CD4-positive, alpha-beta T cell (primary cell): ENCODE measurements around the gene FAM120B. TPM values are rescaled to one million over a fixed set of nuclear protein-coding genes. Genes with fewer than 3 reads are reported as not detected.
"Not testable (repeated sequence)": the region's sequence is repeated elsewhere in the genome, so short reads cannot be mapped to it uniquely, and the experiment has no call there.

Source experiments
- ATAC-seq: fragments of 200-7000 bp; cut with Tn5 transposase; one replicate; pipeline ENCODE4 v1.10.0; 2022; ENCODE audit warnings: mild to moderate bottlenecking; ENCODE audit not compliant: poor library complexity
- CTCF ChIA-PET: fragments of 350-600 bp; sonication (Branson Sonifier 250); formaldehyde crosslinking; loops from one replicate; lab custom pipeline; 2021; ENCODE audit warnings: antibody characterized with exemption, inconsistent platforms; lab: Charles Lee
- POLR2A ChIA-PET: fragments of 350-600 bp; sonication (Branson Sonifier 250); formaldehyde crosslinking; loops from one replicate; lab custom pipeline; 2021; ENCODE audit warnings: antibody characterized with exemption, inconsistent platforms; lab: Charles Lee
- DNase-seq, 14 experiments: peaks; one replicate each; pipeline ENCODE4 v3.0.0-alpha.2; 2013 to 2020; ENCODE audit warnings: mixed read lengths in 2 of 14
- H3K27ac ChIP-seq, 2 donors: one replicate each; pipeline versions ENCODE4 v1.5.1 to v1.7.0; 2013; ENCODE audit warnings: low read length in 2 of 2, low read depth in 1 of 2, mild to moderate bottlenecking in 1 of 2
- H3K27me3 ChIP-seq, 2 experiments: 1 replicate in 1 of 2; 2 replicates in 1 of 2; pipeline versions ENCODE4 v1.6.1 to v1.7.0; 2013; ENCODE audit warnings: low read length in 2 of 2, control low read depth in 1 of 2, mild to moderate bottlenecking in 1 of 2, moderate library complexity in 1 of 2; ENCODE audit not compliant: insufficient read depth in 2 of 2, control insufficient read depth in 1 of 2
- H3K36me3 ChIP-seq: one replicate; pipeline ENCODE4 v1.6.1; 2013; ENCODE audit warnings: low read length, control low read depth; ENCODE audit not compliant: insufficient read depth
- H3K4me1 ChIP-seq: one replicate; pipeline ENCODE4 v1.6.1; 2013; ENCODE audit warnings: low read length, control low read depth; ENCODE audit not compliant: insufficient read depth
- H3K4me3 ChIP-seq: one replicate; pipeline ENCODE4 v1.5.1; 2013; ENCODE audit warnings: mild to moderate bottlenecking, low read length, moderate library complexity
- H3K9me3 ChIP-seq, 2 experiments: 1 replicate in 1 of 2; 2 replicates in 1 of 2; pipeline versions ENCODE4 v1.6.1 to v1.7.0; 2013; ENCODE audit warnings: low read length in 2 of 2, mild to moderate bottlenecking in 2 of 2, control low read depth in 1 of 2, moderate library complexity in 1 of 2; ENCODE audit not compliant: control insufficient read depth in 1 of 2, insufficient read depth in 1 of 2
- H3K27ac Mint-ChIP-seq: one replicate; pipeline ENCODE4 v1.8.0; 2020; ENCODE audit warnings: mixed read lengths
- H3K27me3 Mint-ChIP-seq: one replicate; pipeline ENCODE4 v1.8.0; 2021; ENCODE audit warnings: mixed read lengths
- H3K36me3 Mint-ChIP-seq: one replicate; pipeline ENCODE4 v1.8.0; 2021; ENCODE audit warnings: low read depth, mixed read lengths
- H3K4me1 Mint-ChIP-seq: one replicate; pipeline ENCODE4 v1.8.0; 2021; ENCODE audit warnings: low read depth, mixed read lengths
- H3K4me3 Mint-ChIP-seq: one replicate; pipeline ENCODE4 v1.8.0; 2020; ENCODE audit warnings: mild to moderate bottlenecking, mixed read lengths
- H3K9me3 Mint-ChIP-seq: one replicate; pipeline ENCODE4 v1.8.0; 2020; ENCODE audit warnings: mixed read lengths
- CTCF ChIP-seq: fragments of 200-600 bp; IDR thresholded peaks from one replicate; pipeline ENCODE4 v1.8.0; 2022; ENCODE audit warnings: antibody characterized with exemption, mild to moderate bottlenecking
- intact Hi-C, 2 experiments: fragments of 100-400 bp; cut with DNase I in 1 of 2; cut with micrococcal nuclease in 1 of 2; formaldehyde crosslinking; loops; one replicate each; pipeline versions ENCODE4 v1.15.1 to v1.9.0; 2023 to 2025; cut with DNase I, micrococcal nuclease
- total RNA-seq, 174 experiments: library from RNA in 2 of 174; stranded (reverse) in 2 of 174; gene quantifications; one replicate each; pipeline ENCODE4 v1.2.3 and lab custom pipeline; 2021 to 2026

The FAM120B gene
- total RNA-seq, 2 experiments from 2014 or later, result 24.1 to 26.7 TPM

- peaks cover 57% of the 10 kb centered on the region for H3K36me3 ChIP-seq
- no peak overlapping the region for H3K4me3 Mint-ChIP-seq
- H3K27ac ChIP-seq, result no peak overlapping the region
- peaks cover 30% of the 10 kb centered on the region for H3K4me1 Mint-ChIP-seq
- peaks cover 86% of the 10 kb centered on the region for H3K36me3 Mint-ChIP-seq
- H3K27ac Mint-ChIP-seq, result no peak overlapping the region
- no peak overlapping the region for H3K4me3 ChIP-seq
- peaks cover 2% of the 10 kb centered on the region for H3K4me1 ChIP-seq
- TF ChIP-seq CTCF, result no peak
- H3K27me3 Mint-ChIP-seq, result no peaks in the 10 kb centered on the region
- H3K9me3 Mint-ChIP-seq, result peaks cover 5% of the 10 kb centered on the region
- no peak for ATAC-seq
- H3K9me3 ChIP-seq, result no peaks in the 10 kb centered on the region
- DNase-seq, result no peak
- ChIA-PET POLR2A (no interaction called here), CTCF (no interaction called here)
- no peaks in the 10 kb centered on the region for H3K27me3 ChIP-seq
- intact Hi-C loops, result no loop called here
Observed at GRCh38 chr6:170347091-170347490, 40.5 kb downstream of the FAM120B start.

- TF ChIP-seq CTCF, result no peak
- H3K27me3 Mint-ChIP-seq, result no peaks in the 10 kb centered on the region
Observed at GRCh38 chr6:170347975-170348374, 41.4 kb downstream of the FAM120B start.

GRCh38 chr6:170351456-170351855, 44.9 kb downstream of the FAM120B start:
- POLR2A ChIA-PET, H3K27ac Mint-ChIP-seq: not testable (repeated sequence)

More at GRCh38 chr6:170347975-170348374, 41.4 kb downstream of the FAM120B start:
- intact Hi-C loops, result no loop called here
- H3K36me3 Mint-ChIP-seq, result peaks cover 89% of the 10 kb centered on the region
- peaks cover 27% of the 10 kb centered on the region for H3K4me1 Mint-ChIP-seq
- ATAC-seq (no peak), DNase-seq (no peak)
- no peak overlapping the region for H3K4me3 Mint-ChIP-seq
- peaks cover 5% of the 10 kb centered on the region for H3K9me3 Mint-ChIP-seq
- Histone ChIP-seq H3K9me3 (no peaks in the 10 kb centered on the region), H3K27me3 (no peaks in the 10 kb centered on the region), H3K4me1 (peaks cover 2% of the 10 kb centered on the region), H3K27ac (no peak overlapping the region), H3K4me3 (no peak overlapping the region), H3K36me3 (peaks cover 54% of the 10 kb centered on the region)
- POLR2A ChIA-PET, result no interaction called here
- CTCF ChIA-PET, result no interaction called here
- no peak overlapping the region for H3K27ac Mint-ChIP-seq

DNA sequence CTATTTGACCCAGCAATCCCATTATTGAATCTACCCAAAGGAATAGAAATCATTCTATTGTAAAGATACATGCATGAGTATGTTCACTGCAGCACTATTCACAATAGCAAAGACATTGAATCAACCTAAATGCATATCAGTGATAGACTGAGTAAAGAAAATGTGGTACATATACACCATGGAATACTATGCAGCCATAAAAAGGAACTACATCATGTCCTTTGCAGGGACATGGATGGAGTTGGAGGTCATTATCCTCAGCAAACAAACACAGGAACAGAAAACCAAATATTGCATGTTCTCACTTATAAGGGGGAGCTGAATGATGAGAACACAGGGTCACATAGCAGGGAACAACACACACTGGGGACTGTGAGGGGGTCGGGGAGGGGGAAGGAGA, 48.6 kb downstream of the FAM120B start:
- H3K27me3 ChIP-seq, H3K4me3 Mint-ChIP-seq, H3K27ac ChIP-seq, H3K9me3 ChIP-seq, CTCF ChIA-PET, H3K27me3 Mint-ChIP-seq, H3K4me1 ChIP-seq, POLR2A ChIA-PET, ATAC-seq, H3K27ac Mint-ChIP-seq, intact Hi-C loops, DNase-seq, H3K4me3 ChIP-seq, H3K9me3 Mint-ChIP-seq, H3K4me1 Mint-ChIP-seq: not testable (repeated sequence)
- peaks cover 42% of the 10 kb centered on the region for H3K36me3 ChIP-seq
- H3K36me3 Mint-ChIP-seq, result peaks cover 96% of the 10 kb centered on the region

More at GRCh38 chr6:170351456-170351855, 44.9 kb downstream of the FAM120B start:
- DNase-seq, H3K27ac ChIP-seq, H3K9me3 ChIP-seq, intact Hi-C loops, H3K9me3 Mint-ChIP-seq, CTCF ChIA-PET, H3K4me1 ChIP-seq, H3K4me3 ChIP-seq, H3K27me3 ChIP-seq, H3K4me3 Mint-ChIP-seq, H3K4me1 Mint-ChIP-seq, ATAC-seq, H3K27me3 Mint-ChIP-seq: not testable (repeated sequence)
- peaks cover 97% of the 10 kb centered on the region for H3K36me3 Mint-ChIP-seq
- H3K36me3 ChIP-seq, result peaks cover 32% of the 10 kb centered on the region
